ENCODE measurements around the gene USP47.

DNA sequence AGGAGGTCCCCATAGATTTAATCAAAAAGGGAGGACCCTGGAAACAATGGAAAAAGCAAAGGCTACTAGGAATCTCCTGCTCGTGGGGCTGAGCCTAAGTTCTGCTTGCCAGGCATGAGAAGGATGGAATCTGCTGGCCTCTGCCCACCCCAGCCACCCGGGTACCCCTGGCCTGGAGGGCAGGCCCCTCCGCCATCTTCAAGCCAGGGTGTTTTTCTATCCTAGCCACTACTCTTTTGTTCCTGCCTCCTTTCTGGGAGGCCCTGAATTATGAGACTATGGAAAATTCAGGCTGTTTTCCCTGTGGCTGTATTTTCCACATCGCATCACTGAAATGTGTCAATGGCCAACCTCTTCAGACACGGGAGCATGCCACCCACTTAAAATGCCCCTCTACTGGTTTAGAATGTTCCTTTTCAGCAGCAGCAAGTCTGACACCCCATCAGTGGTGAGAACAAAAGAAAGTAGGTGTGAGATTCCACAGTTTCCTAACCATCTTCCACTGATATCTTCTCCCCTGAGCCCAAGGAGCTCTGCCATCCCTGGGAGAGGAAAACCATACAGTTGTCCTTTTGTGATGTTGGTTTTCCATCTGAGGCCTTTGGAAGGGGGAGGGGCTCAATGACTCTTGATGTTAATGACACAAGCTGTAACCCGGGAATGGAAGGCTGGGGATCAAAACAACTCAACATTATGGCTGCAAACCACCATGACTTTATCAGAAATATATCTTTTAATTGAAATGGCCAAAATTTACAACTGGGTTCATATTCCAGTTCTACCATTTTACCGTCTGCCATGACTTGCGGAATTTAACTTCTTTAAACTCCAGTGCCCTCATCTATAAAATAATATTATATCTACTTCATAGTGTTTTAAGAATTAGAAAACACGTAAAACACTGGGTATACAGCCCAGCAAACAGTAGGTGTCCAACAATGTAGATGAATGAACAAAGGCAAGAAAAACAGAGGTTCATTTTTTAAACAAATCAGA lies 144.5 kb downstream of the USP47 start:
- TF ChIP-seq, protein P1, sequence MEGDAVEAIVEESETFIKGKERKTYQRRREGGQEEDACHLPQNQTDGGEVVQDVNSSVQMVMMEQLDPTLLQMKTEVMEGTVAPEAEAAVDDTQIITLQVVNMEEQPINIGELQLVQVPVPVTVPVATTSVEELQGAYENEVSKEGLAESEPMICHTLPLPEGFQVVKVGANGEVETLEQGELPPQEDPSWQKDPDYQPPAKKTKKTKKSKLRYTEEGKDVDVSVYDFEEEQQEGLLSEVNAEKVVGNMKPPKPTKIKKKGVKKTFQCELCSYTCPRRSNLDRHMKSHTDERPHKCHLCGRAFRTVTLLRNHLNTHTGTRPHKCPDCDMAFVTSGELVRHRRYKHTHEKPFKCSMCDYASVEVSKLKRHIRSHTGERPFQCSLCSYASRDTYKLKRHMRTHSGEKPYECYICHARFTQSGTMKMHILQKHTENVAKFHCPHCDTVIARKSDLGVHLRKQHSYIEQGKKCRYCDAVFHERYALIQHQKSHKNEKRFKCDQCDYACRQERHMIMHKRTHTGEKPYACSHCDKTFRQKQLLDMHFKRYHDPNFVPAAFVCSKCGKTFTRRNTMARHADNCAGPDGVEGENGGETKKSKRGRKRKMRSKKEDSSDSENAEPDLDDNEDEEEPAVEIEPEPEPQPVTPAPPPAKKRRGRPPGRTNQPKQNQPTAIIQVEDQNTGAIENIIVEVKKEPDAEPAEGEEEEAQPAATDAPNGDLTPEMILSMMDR (tag by site-specific recombination; IDR thresholded peaks at IDR 0.05) = no peak
- TF ChIP-seq OVOL3 (tag by site-specific recombination; IDR thresholded peaks at IDR 0.05) = no peak
- TF ChIP-seq ZNF350 (tag by site-specific recombination; IDR thresholded peaks at IDR 0.05) = no peak
- no peak for TF ChIP-seq ZNF223 (tag by site-specific recombination; IDR thresholded peaks at IDR 0.05)
- no peak for TF ChIP-seq ZSCAN30 (tag by site-specific recombination; IDR thresholded peaks at IDR 0.05)
- no peak for TF ChIP-seq ZNF157 (tag by site-specific recombination; IDR thresholded peaks at IDR 0.05)
- TF ChIP-seq ZNF747 (tag by site-specific recombination; IDR thresholded peaks at IDR 0.05) = no peak
- TF ChIP-seq, protein P2, sequence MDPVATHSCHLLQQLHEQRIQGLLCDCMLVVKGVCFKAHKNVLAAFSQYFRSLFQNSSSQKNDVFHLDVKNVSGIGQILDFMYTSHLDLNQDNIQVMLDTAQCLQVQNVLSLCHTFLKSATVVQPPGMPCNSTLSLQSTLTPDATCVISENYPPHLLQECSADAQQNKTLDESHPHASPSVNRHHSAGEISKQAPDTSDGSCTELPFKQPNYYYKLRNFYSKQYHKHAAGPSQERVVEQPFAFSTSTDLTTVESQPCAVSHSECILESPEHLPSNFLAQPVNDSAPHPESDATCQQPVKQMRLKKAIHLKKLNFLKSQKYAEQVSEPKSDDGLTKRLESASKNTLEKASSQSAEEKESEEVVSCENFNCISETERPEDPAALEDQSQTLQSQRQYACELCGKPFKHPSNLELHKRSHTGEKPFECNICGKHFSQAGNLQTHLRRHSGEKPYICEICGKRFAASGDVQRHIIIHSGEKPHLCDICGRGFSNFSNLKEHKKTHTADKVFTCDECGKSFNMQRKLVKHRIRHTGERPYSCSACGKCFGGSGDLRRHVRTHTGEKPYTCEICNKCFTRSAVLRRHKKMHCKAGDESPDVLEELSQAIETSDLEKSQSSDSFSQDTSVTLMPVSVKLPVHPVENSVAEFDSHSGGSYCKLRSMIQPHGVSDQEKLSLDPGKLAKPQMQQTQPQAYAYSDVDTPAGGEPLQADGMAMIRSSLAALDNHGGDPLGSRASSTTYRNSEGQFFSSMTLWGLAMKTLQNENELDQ (tag by site-specific recombination; IDR thresholded peaks at IDR 0.05; ENCODE audit: low read depth) = no peak
- TF ChIP-seq, protein P3, sequence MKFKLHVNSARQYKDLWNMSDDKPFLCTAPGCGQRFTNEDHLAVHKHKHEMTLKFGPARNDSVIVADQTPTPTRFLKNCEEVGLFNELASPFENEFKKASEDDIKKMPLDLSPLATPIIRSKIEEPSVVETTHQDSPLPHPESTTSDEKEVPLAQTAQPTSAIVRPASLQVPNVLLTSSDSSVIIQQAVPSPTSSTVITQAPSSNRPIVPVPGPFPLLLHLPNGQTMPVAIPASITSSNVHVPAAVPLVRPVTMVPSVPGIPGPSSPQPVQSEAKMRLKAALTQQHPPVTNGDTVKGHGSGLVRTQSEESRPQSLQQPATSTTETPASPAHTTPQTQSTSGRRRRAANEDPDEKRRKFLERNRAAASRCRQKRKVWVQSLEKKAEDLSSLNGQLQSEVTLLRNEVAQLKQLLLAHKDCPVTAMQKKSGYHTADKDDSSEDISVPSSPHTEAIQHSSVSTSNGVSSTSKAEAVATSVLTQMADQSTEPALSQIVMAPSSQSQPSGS (tag by site-specific recombination; IDR thresholded peaks at IDR 0.05; ENCODE audit: low read depth) = no peak
- TF ChIP-seq ZNF777 (tag by site-specific recombination; IDR thresholded peaks at IDR 0.05; ENCODE audit: borderline replicate concordance) = no peak
- TF ChIP-seq, protein P4, sequence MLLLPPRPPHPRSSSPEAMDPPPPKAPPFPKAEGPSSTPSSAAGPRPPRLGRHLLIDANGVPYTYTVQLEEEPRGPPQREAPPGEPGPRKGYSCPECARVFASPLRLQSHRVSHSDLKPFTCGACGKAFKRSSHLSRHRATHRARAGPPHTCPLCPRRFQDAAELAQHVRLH (tag by site-specific recombination; IDR thresholded peaks at IDR 0.05) = no peak
- TF ChIP-seq ZNF302 (tag by site-specific recombination; IDR thresholded peaks at IDR 0.05; ENCODE audit: low read depth) = no peak
- no peak for TF ChIP-seq ZNF24 (tag by site-specific recombination; IDR thresholded peaks at IDR 0.05)

Measured in HEK293 (cell line).